CD4-positive, alpha-beta T cell treated with Interleukin-6 at 100 ng/mL for 8 hours (primary cell): ENCODE results near the gene PCNX3.
"Not testable (repeated sequence)": the region's sequence is repeated elsewhere in the genome, so short reads cannot be mapped to it uniquely, and the experiment has no call there.

ENCODE experiments used
- DNase-seq: peaks from one replicate; pipeline ENCODE4 v3.0.0-alpha.2; 2020; ENCODE audit warnings: mixed read lengths, low spot score

The PCNX3 gene

DNA sequence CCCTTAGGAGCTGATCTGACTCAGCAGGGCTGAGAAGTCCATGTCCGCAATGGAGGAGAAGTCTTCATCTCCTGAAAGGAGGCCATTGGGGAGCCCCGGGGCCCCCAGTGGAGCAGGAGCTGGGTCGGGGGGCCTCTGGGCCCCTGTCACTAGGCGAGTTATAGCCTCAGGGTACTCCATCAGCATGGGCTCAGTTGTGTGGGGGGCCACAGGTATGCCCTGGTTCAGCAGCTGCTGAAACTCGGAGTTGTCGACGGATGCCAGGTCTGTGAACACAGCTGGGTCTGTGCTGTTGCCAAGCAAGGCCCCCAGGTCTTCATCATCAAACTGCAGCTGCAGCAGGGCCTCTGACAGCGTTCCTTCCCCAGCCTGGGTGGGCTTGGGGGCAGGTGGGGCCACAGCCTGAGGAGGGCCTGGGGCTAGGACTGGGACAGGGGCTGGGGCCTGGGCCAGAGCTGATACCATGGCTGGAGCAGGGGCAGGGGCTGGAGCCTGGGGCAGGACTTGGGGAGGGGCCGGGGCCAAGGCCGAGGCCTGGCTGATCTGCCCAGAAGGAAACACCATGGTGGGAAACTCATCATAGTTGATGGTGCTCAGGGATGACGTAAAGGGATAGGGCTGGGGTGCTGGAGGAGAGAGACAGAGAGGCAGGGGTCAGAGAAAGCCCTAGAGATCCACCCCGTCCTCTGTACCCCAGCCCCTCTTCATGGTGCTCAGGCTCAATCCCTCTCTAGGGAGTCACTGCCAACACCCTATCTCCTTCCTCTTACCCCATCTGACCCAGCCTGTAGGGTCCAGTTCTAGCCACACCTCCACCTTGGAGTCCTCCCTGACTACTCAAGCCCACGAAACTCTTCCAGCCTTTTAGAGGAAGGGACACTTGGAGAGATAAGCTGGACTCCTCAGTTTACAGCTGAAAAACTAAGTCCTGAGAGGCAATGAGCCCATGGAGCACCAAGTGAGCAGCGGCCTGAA, 39.1 kb downstream of the PCNX3 start:
- peak; percentile 0 for DNase-seq

- DNase-seq: peak; percentile 0
Measured at GRCh38 chr11:65655570-65656332, 40.2 kb downstream of the PCNX3 start.

GRCh38 chr11:65657426-65657825, 41.9 kb downstream of the PCNX3 start:
- DNase-seq: peak; percentile 0

- peak; percentile 0 for DNase-seq
Measured at GRCh38 chr11:65658174-65659021, 42.8 kb downstream of the PCNX3 start.

- no peak for DNase-seq
Measured at GRCh38 chr11:65660038-65660437, 44.5 kb downstream of the PCNX3 start.

- not testable (repeated sequence) for DNase-seq
Measured at GRCh38 chr11:65660908-65661307, 45.3 kb downstream of the PCNX3 start.

DNA sequence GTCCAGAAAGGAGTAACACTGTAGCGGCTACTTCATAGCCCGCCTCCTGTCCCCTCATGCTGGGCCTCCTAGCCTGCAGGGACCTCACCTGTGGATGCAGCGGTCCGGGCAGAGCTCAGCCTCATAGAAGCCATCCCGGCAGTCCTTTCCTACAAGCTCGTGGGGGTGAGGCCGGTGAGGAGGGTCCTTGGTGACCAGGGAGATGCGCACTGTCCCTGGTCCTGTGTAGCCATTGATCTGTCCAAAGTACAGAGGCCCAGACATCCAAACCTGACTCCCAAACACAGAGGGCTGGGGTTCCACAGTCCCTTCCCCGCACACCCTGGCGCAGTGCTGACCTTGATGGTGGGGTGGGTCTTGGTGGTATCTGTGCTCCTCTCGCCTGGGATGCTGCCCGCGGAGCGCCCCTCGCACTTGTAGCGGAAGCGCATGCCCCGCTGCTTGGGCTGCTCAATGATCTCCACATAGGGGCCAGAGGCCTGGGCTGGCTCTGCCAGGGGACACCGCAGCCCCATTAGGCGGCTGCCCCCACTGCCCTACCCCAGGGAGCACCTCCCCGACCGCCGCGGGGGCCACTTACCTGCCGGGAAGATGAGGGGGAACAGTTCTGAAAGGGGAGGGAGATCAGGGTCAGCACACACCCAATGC, 46.1 kb downstream of the PCNX3 start:
- DNase-seq: no peak

DNA sequence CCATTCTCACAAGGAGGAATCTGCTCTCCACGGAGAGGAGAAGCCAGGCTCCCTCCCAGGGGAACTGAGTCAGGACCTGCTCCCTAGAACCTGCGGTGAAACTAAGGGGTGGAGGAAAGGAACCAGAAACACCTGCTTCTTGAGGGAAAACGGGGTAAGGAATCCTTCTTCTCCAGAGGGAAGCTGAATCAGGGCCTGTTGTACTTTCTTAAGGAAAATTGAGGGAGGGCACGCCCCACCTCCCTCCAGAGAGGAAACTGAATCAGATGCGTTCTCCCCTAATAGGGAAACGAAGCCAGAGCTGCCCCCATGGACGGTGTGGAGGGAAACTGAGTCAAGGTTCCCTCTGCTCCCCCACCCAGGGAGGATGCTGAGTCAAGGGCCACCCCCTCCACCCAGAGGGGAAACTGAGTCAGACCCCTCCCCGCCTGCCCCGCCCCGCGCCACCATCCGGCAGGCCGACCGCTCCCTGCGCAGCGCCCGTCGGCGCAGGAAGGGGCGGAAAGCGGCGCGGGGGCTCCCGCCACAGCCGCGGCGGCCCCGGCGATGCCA, 46.7 kb downstream of the PCNX3 start:
- no peak for DNase-seq

- DNase-seq: peak; percentile 89
Measured at GRCh38 chr11:65662799-65663638, 47.4 kb downstream of the PCNX3 start, which contains the start of gene RELA. Gene RELA, minus strand, starts transcription at chr11:65662916. Its CDS starts 84 bp downstream, at chr11:65662832.

DNA sequence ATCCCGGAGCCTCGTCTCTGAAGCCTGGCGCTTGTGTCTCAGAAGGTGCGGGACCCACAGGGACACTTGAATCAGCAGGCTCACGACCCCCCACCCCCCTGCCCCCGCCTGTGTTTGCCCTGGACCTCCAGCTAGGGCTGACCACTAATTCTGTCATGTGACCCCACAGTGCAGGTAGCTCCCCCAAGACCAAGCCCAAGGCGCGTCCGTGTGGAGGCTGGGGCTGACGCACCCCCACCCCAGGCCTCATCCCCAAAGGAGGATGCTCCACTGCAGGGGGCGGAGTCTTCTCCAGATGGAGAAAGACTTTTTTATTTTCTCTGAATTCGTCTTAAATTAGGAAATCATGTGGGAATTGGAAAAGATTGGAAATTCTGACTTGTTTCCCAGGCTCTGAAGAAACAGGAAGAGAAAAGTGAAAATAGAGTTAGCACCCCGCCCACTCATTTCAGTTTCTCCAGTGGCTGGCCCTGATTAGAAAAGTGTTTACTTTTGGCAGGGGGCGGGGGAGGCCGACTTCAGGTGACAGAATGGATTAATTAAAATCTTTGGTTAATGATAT, 48.1 kb downstream of the PCNX3 start:
- DNase-seq: peak; percentile 32

DNA sequence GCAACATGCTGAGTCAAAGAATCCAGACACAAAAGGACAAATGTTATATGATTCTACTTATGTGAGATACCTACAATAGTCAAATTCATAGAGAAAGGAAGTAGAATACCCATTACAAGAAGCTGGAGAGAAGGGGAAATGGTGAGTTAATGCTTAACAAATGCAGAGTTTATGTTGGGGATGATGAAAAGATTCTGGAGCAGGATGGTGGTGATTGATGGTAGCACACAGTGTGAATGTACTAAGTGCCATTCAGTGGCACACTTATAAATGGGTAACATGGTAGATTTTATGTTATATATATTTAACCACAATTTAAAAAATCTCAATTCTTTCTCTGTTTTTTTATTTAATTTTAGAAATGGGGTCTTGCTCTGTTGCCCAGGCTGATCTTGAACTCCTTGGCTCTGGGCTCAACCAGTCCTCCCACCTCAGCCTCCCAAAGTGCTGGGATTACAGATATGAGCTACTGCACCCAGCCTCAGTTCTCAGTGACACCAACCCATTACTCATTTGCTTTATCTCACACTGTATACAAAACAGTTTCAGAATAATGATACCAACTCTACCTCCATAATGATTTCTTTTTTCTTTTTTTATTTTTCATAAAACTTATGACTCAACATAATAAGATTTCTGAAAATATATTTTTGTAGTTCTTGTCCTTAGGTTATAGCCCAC, 56.7 kb downstream of the PCNX3 start:
- no peak for DNase-seq

- no peak for DNase-seq
Measured at GRCh38 chr11:65672982-65673381, 57.4 kb downstream of the PCNX3 start.

DNA sequence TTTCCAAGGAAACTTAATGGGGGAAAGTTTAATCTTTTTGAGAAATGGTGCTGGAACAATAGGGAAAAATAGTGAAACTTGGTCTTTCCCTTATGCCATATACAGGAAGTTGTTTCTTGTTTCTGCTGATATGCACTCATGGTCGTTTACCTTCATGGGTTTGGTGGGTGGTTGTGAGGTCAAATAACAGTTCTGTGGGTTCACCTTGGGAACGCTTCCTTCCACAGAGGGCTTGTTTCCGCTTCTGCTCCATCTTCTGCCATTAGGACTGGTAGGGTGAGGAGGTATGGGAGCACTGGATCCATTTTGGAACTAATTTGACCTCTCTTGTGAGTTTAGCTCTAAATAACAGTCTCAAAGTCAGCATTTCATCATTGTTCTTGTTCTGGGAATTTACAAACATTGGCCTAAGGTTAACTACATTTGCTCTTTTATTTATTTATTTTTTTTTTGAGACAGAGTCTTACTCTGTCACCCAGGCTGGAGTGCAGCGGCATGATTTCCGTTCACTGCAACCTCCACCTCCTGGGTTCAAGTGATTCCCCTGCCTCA, 64.7 kb downstream of the PCNX3 start:
- DNase-seq: no peak

DNA sequence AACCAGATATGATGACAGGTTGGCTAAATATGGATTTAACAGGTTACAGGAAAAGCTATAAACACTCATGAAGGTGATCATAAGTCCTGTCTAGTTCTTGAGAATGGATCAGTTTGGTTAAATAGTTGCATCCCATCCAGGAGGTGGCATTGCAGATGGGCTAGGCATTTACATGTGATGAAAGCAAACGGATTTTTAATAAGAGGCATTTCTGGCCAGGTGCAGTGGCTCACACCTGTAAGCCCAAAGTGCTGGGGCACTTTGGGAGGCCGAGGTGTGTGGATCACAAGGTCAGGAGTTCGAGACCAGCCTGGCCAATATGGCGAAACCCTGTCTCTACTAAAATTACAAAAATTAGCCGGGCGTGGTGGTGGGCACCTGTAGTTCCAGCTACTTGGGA, 67.9 kb downstream of the PCNX3 start:
- not testable (repeated sequence) for DNase-seq

DNA sequence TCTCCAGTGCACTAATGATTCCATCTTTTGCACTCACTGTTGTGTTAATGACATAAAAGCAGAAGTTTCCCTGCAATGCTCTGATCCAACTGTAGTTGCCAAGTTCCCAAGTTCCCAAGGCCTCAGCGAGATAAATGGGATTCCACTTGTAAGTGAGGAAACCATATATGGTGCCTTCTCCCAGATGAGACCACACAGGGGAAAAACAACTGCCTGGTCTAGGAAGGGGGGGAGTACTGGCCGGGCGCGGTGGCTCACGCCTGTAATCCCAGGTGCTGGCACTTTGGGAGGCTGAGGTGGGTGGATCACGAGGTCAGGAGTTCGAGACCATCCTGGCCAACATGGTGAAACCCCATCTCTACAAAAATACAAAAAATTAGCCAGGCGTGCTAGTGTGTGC, 70.4 kb downstream of the PCNX3 start:
- no peak for DNase-seq
